Stomach (tissue), 4 donors: ENCODE results near the gene IGSF11.

ENCODE experiments used
- CTCF ChIP-seq, 7 experiments: fragments of 450-650 bp in 4 of 7; fragments of 200-600 bp in 3 of 7; sonication (generic) in 3 of 7; IDR thresholded peaks; one replicate each; pipeline ENCODE4 v1.5.1; 2016 to 2019; ENCODE audit warnings: antibody characterized with exemption in 7 of 7, control low read depth in 2 of 7, mild to moderate bottlenecking in 1 of 7
- POLR2A ChIP-seq, 4 donors: fragments of 450-650 bp; IDR thresholded peaks; one replicate each; pipeline ENCODE4 v1.6.1; 2016; ENCODE audit warnings: antibody characterized with exemption in 4 of 4, control low read depth in 2 of 4, mild to moderate bottlenecking in 1 of 4, moderate library complexity in 1 of 4
- POLR2AphosphoS5 ChIP-seq, 3 donors: sonication (generic); formaldehyde crosslinking; IDR thresholded peaks; one replicate each; pipeline ENCODE4 v1.6.1; 2016; ENCODE audit warnings: antibody characterized with exemption in 3 of 3

GRCh38 chr3:119011528-119011927 is 23.1 kb downstream of the IGSF11 start:
- TF ChIP-seq POLR2AphosphoS5 (IDR thresholded peaks at IDR 0.05) (no peak), POLR2A (IDR thresholded peaks at IDR 0.05) (no peak), CTCF (IDR thresholded peaks at IDR 0.05) (no peak)
